ENCODE results near the gene ZNF544. TPM values are rescaled to one million over a fixed set of nuclear protein-coding genes. Genes with fewer than 3 reads are reported as not detected.

The ZNF544 gene
- total and polyA plus RNA-seq, 7 experiments from 2014 or later, result 19.7 to 60.7 (median 30.8) TPM

- intact Hi-C loops (cut with micrococcal nuclease), result loop anchor here (1.0 to 5.0 kb wide), 22 partner anchors 27 to 915 kb away; partner anchors contain the start of genes ERVK3-1 (in 2 of the 2), ZNF132 (in 2 of the 2), ZNF274 (in 2 of the 2) and ZNF497 (in 2 of the 2)
- peaks cover 0 to 31% (median 17%) of the 10 kb centered on the region in 11 donors for H3K9me3 Mint-ChIP-seq
- H3K27me3 Mint-ChIP-seq, result no peaks in the 10 kb centered on the region
- CTCF ChIA-PET, result no interaction called here
- H3K36me3 Mint-ChIP-seq, result peaks cover 8 to 68% (median 41%) of the 10 kb centered on the region in 5 donors
- H3K4me3 Mint-ChIP-seq, result peak overlapping the region; percentile 89 to 99 (median 95)
- H3K27ac Mint-ChIP-seq, result peak overlapping the region; percentile 88 to 97 (median 96)
- H3K4me3 ChIP-seq (ENCODE audit: low read length), result peak overlapping the region; percentile 93
- peaks cover 12 to 15% of the 10 kb centered on the region in 2 donors for H3K4me1 ChIP-seq (ENCODE audit: control insufficient read depth in 2 of 2, insufficient read depth in 2 of 2, low read length in 2 of 2)
- ATAC-seq (no peak), DNase-seq (no peak)
- peak overlapping the region; percentile 80 for H3K27ac ChIP-seq (ENCODE audit: low read depth, low read length)
- peaks cover 0 to 38% (median 0%) of the 10 kb centered on the region in 3 experiments for H3K36me3 ChIP-seq (ENCODE audit: control insufficient read depth in 2 of 3, insufficient read depth in 3 of 3, low read length in 3 of 3)
- H3K4me1 Mint-ChIP-seq, result peaks cover 28 to 63% (median 42%) of the 10 kb centered on the region in 7 donors
- no peaks in the 10 kb centered on the region for H3K27me3 ChIP-seq (ENCODE audit: control insufficient read depth in 2 of 2, insufficient read depth in 2 of 2, low read length in 2 of 2)
- POLR2A ChIA-PET, result interaction anchor here (0.6 to 2.3 kb wide), 12 partner anchors 8 to 130 kb away, joined by 3 to 21 read pairs (median 4); partner anchors contain the start of genes ERVK3-1, ZNF274, ZNF497 and ZNF544
- peaks cover 0 to 24% (median 0%) of the 10 kb centered on the region in 3 experiments for H3K9me3 ChIP-seq (ENCODE audit: control insufficient read depth in 2 of 3, low read length in 3 of 3)
Observed at GRCh38 chr19:58277748-58278540, 49.2 kb downstream of the ZNF544 start.

- Mint-ChIP-seq H3K27me3 (no peaks in the 10 kb centered on the region), H3K27ac (peak within 1 kb of the TSS; percentile 88 to 97 (median 96)), H3K9me3 (peaks cover 0 to 28% (median 14%) of the 10 kb centered on the region in 11 donors), H3K4me3 (peak within 1 kb of the TSS; percentile 89 to 99 (median 95)), H3K4me1 (peaks cover 28 to 63% (median 43%) of the 10 kb centered on the region in 7 donors), H3K36me3 (peaks cover 8 to 69% (median 47%) of the 10 kb centered on the region in 5 donors)
- Histone ChIP-seq H3K27me3 (ENCODE audit: control insufficient read depth in 2 of 2, insufficient read depth in 2 of 2, low read length in 2 of 2) (no peaks in the 10 kb centered on the region), H3K9me3 (ENCODE audit: control insufficient read depth in 2 of 3, low read length in 3 of 3) (peaks cover 0 to 20% (median 0%) of the 10 kb centered on the region in 3 experiments), H3K4me1 (ENCODE audit: control insufficient read depth in 2 of 2, insufficient read depth in 2 of 2, low read length in 2 of 2) (peaks cover 12 to 15% of the 10 kb centered on the region in 2 donors), H3K27ac (ENCODE audit: low read depth, low read length) (peak within 1 kb of the TSS; percentile 80), H3K4me3 (ENCODE audit: low read length) (peak within 1 kb of the TSS; percentile 93), H3K36me3 (ENCODE audit: control insufficient read depth in 2 of 3, insufficient read depth in 3 of 3, low read length in 3 of 3) (peaks cover 0 to 38% (median 0%) of the 10 kb centered on the region in 3 experiments)
- CTCF ChIA-PET, result no interaction called here
- ATAC-seq (peak; percentile 99), DNase-seq (peak; percentile 84 to 96 (median 93))
- POLR2A ChIA-PET, result interaction anchor here (0.6 to 1.5 kb wide), 10 partner anchors 9 to 130 kb away, joined by 3 to 21 read pairs (median 4); partner anchors contain the start of genes ERVK3-1, ZNF274, ZNF497 and ZNF584
- intact Hi-C loops (cut with micrococcal nuclease), result loop anchor here (1.0 to 5.0 kb wide), 22 partner anchors 27 to 915 kb away; partner anchors contain the start of genes ERVK3-1 (in 2 of the 2), ZNF132 (in 2 of the 2), ZNF274 (in 2 of the 2) and ZNF497 (in 2 of the 2)
Observed at GRCh38 chr19:58278541-58279041, 49.9 kb downstream of the ZNF544 start, which contains the start of gene ZNF8. Gene ZNF8 (plus strand): TSS chr19:58278955. CDS start chr19:58279082, 127 bp downstream.

- DNase-seq (peak in 7 of 9 donors; percentile 7 to 58 (median 14)), ATAC-seq (no peak)
- ChIA-PET POLR2A (interaction anchor here (0.6 to 1.5 kb wide), 12 partner anchors 9 to 276 kb away, joined by 3 to 21 read pairs (median 4); partner anchors contain the start of genes ERVK3-1, ZNF274, ZNF497 and ZNF584), CTCF (interaction anchor here (0.6 to 1.6 kb wide), 2 partner anchors 77 to 85 kb away, joined by 3 to 4 read pairs; no protein-coding TSS in a partner anchor)
- Mint-ChIP-seq H3K4me3 (peak overlapping the region; percentile 89 to 99 (median 95)), H3K4me1 (peaks cover 28 to 63% (median 43%) of the 10 kb centered on the region in 7 donors), H3K27me3 (no peaks in the 10 kb centered on the region), H3K27ac (peak overlapping the region; percentile 88 to 97 (median 96)), H3K9me3 (peaks cover 0 to 25% (median 11%) of the 10 kb centered on the region in 11 donors), H3K36me3 (peaks cover 8 to 70% (median 47%) of the 10 kb centered on the region in 5 donors)
- Histone ChIP-seq H3K4me1 (ENCODE audit: control insufficient read depth in 2 of 2, insufficient read depth in 2 of 2, low read length in 2 of 2) (peaks cover 12 to 15% of the 10 kb centered on the region in 2 donors), H3K4me3 (ENCODE audit: low read length) (peak overlapping the region; percentile 93), H3K27ac (ENCODE audit: low read depth, low read length) (peak overlapping the region; percentile 80), H3K27me3 (ENCODE audit: control insufficient read depth in 2 of 2, insufficient read depth in 2 of 2, low read length in 2 of 2) (no peaks in the 10 kb centered on the region), H3K36me3 (ENCODE audit: control insufficient read depth in 2 of 3, insufficient read depth in 3 of 3, low read length in 3 of 3) (peaks cover 0 to 35% (median 0%) of the 10 kb centered on the region in 3 experiments), H3K9me3 (ENCODE audit: control insufficient read depth in 2 of 3, low read length in 3 of 3) (peaks cover 0 to 15% (median 0%) of the 10 kb centered on the region in 3 experiments)
- intact Hi-C loops (cut with micrococcal nuclease), result loop anchor here (2.0 to 5.0 kb wide), 5 partner anchors 52 to 802 kb away; partner anchors contain the start of genes ZNF417 (in 1 of the 2), ZNF544 (in 1 of the 2), ZNF584 (in 1 of the 2) and ZNF772 (in 1 of the 2)
Observed at GRCh38 chr19:58279042-58279924, 50.6 kb downstream of the ZNF544 start.

- intact Hi-C loops (cut with micrococcal nuclease), result loop anchor here (2.0 to 5.0 kb wide), 5 partner anchors 53 to 803 kb away; partner anchors contain the start of genes ZNF417 (in 1 of the 2), ZNF544 (in 1 of the 2), ZNF584 (in 1 of the 2) and ZNF772 (in 1 of the 2)
- peaks cover 28 to 65% (median 43%) of the 10 kb centered on the region in 7 donors for H3K4me1 Mint-ChIP-seq
Observed at GRCh38 chr19:58279925-58280316, 51.2 kb downstream of the ZNF544 start.

GRCh38 chr19:58284199-58284598 lies 55.5 kb downstream of the ZNF544 start:
- ChIA-PET CTCF (no interaction called here), POLR2A (no interaction called here)
- Histone ChIP-seq H3K27ac (ENCODE audit: low read depth, low read length) (no peak overlapping the region), H3K4me3 (ENCODE audit: low read length) (no peak overlapping the region), H3K27me3 (ENCODE audit: control insufficient read depth in 2 of 2, insufficient read depth in 2 of 2, low read length in 2 of 2) (no peaks in the 10 kb centered on the region), H3K4me1 (ENCODE audit: control insufficient read depth in 2 of 2, insufficient read depth in 2 of 2, low read length in 2 of 2) (peaks cover 12 to 15% of the 10 kb centered on the region in 2 donors), H3K9me3 (ENCODE audit: control insufficient read depth in 2 of 3, low read length in 3 of 3) (no peaks in the 10 kb centered on the region), H3K36me3 (ENCODE audit: control insufficient read depth in 2 of 3, insufficient read depth in 3 of 3, low read length in 3 of 3) (peaks cover 11 to 48% (median 21%) of the 10 kb centered on the region in 3 experiments)
- peaks cover 18 to 40% (median 28%) of the 10 kb centered on the region in 7 donors for H3K4me1 Mint-ChIP-seq
- peaks cover 13 to 85% (median 57%) of the 10 kb centered on the region in 5 donors for H3K36me3 Mint-ChIP-seq
- H3K9me3 Mint-ChIP-seq, result peaks cover 0 to 27% (median 3%) of the 10 kb centered on the region in 11 donors
- H3K27me3 Mint-ChIP-seq, result no peaks in the 10 kb centered on the region
- ATAC-seq (no peak), DNase-seq (no peak)
- H3K4me3 Mint-ChIP-seq, result no peak overlapping the region
- no peak overlapping the region for H3K27ac Mint-ChIP-seq
- intact Hi-C loops (cut with micrococcal nuclease), result no loop called here

More at GRCh38 chr19:58279925-58280316, 51.2 kb downstream of the ZNF544 start:
- POLR2A ChIA-PET, result interaction anchor here (0.6 to 1.2 kb wide), 5 partner anchors 25 to 277 kb away, joined by 3 to 5 read pairs (median 3); partner anchors contain the start of genes ERVK3-1, ZNF274 and ZNF606
- H3K4me3 Mint-ChIP-seq, result peak overlapping the region; percentile 89 to 99 (median 95)
- peaks cover 8 to 69% (median 43%) of the 10 kb centered on the region in 5 donors for H3K36me3 Mint-ChIP-seq
- Histone ChIP-seq H3K9me3 (ENCODE audit: control insufficient read depth in 2 of 3, low read length in 3 of 3) (peaks cover 0 to 8% (median 0%) of the 10 kb centered on the region in 3 experiments), H3K4me1 (ENCODE audit: control insufficient read depth in 2 of 2, insufficient read depth in 2 of 2, low read length in 2 of 2) (peaks cover 12 to 15% of the 10 kb centered on the region in 2 donors), H3K4me3 (ENCODE audit: low read length) (peak overlapping the region; percentile 93), H3K27me3 (ENCODE audit: control insufficient read depth in 2 of 2, insufficient read depth in 2 of 2, low read length in 2 of 2) (no peaks in the 10 kb centered on the region), H3K36me3 (ENCODE audit: control insufficient read depth in 2 of 3, insufficient read depth in 3 of 3, low read length in 3 of 3) (peaks cover 0 to 31% (median 0%) of the 10 kb centered on the region in 3 experiments), H3K27ac (ENCODE audit: low read depth, low read length) (peak overlapping the region; percentile 80)
- peak overlapping the region; percentile 88 to 97 (median 96) for H3K27ac Mint-ChIP-seq
- H3K27me3 Mint-ChIP-seq, result no peaks in the 10 kb centered on the region
- CTCF ChIA-PET, result interaction anchor here (0.6 to 1.6 kb wide), 2 partner anchors 77 to 84 kb away, joined by 3 to 4 read pairs; no protein-coding TSS in a partner anchor
- DNase-seq (no peak), ATAC-seq (no peak)
- peaks cover 0 to 22% (median 9%) of the 10 kb centered on the region in 11 donors for H3K9me3 Mint-ChIP-seq
